ENCODE results near the gene MRTFA.

Gene MRTFA

GRCh38 chr22:40404251-40405177 lies 232.0 kb downstream of the MRTFA start:
- no peak overlapping the region for H2AFZ ChIP-seq (ENCODE audit: low read length, unreplicated experiment)
- no peak overlapping the region for H3K27ac ChIP-seq (ENCODE audit: low read depth, low read length)
- H3K36me3 ChIP-seq (ENCODE audit: insufficient read depth, low read length), result no peaks in the 10 kb centered on the region
- H3K4me3 ChIP-seq (ENCODE audit: low read depth, low read length), result no peak overlapping the region
- H3K79me2 ChIP-seq (ENCODE audit: control insufficient read depth, insufficient read depth, low read length, unreplicated experiment), result no peaks in the 10 kb centered on the region
- no peaks in the 10 kb centered on the region for H3K4me1 ChIP-seq (ENCODE audit: control insufficient read depth, insufficient read depth, low read length, unreplicated experiment)
- no peaks in the 10 kb centered on the region for H3K27me3 ChIP-seq (ENCODE audit: insufficient read depth, low read length)

- no peak overlapping the region for H2AFZ ChIP-seq (ENCODE audit: low read length, unreplicated experiment)
- H3K36me3 ChIP-seq (ENCODE audit: insufficient read depth, low read length), result no peaks in the 10 kb centered on the region
- no peak overlapping the region for H3K4me3 ChIP-seq (ENCODE audit: low read depth, low read length)
- H3K27ac ChIP-seq (ENCODE audit: low read depth, low read length), result no peak overlapping the region
- no peaks in the 10 kb centered on the region for H3K4me1 ChIP-seq (ENCODE audit: control insufficient read depth, insufficient read depth, low read length, unreplicated experiment)
- H3K79me2 ChIP-seq (ENCODE audit: control insufficient read depth, insufficient read depth, low read length, unreplicated experiment), result no peaks in the 10 kb centered on the region
- no peaks in the 10 kb centered on the region for H3K27me3 ChIP-seq (ENCODE audit: insufficient read depth, low read length)
Observed at GRCh38 chr22:40403651-40404050, 232.9 kb downstream of the MRTFA start.

GRCh38 chr22:40403141-40403540 lies 233.4 kb downstream of the MRTFA start:
- no peaks in the 10 kb centered on the region for H3K27me3 ChIP-seq (ENCODE audit: insufficient read depth, low read length)
- H3K4me1 ChIP-seq (ENCODE audit: control insufficient read depth, insufficient read depth, low read length, unreplicated experiment), result no peaks in the 10 kb centered on the region
- H3K36me3 ChIP-seq (ENCODE audit: insufficient read depth, low read length), result no peaks in the 10 kb centered on the region

GRCh38 chr22:40401981-40402406 lies 234.5 kb downstream of the MRTFA start:
- Histone ChIP-seq H2AFZ (ENCODE audit: low read length, unreplicated experiment) (no peak overlapping the region), H3K4me3 (ENCODE audit: low read depth, low read length) (no peak overlapping the region), H3K36me3 (ENCODE audit: insufficient read depth, low read length) (no peaks in the 10 kb centered on the region), H3K4me1 (ENCODE audit: control insufficient read depth, insufficient read depth, low read length, unreplicated experiment) (no peaks in the 10 kb centered on the region), H3K27ac (ENCODE audit: low read depth, low read length) (no peak overlapping the region), H3K27me3 (ENCODE audit: insufficient read depth, low read length) (no peaks in the 10 kb centered on the region), H3K79me2 (ENCODE audit: control insufficient read depth, insufficient read depth, low read length, unreplicated experiment) (no peaks in the 10 kb centered on the region)

More at GRCh38 chr22:40403141-40403540, 233.4 kb downstream of the MRTFA start:
- Histone ChIP-seq H3K27ac (ENCODE audit: low read depth, low read length) (no peak overlapping the region), H2AFZ (ENCODE audit: low read length, unreplicated experiment) (no peak overlapping the region), H3K4me3 (ENCODE audit: low read depth, low read length) (no peak overlapping the region), H3K79me2 (ENCODE audit: control insufficient read depth, insufficient read depth, low read length, unreplicated experiment) (no peaks in the 10 kb centered on the region)

GRCh38 chr22:40401532-40401931 lies 235.0 kb downstream of the MRTFA start:
- no peak overlapping the region for H3K27ac ChIP-seq (ENCODE audit: low read depth, low read length)
- H3K4me3 ChIP-seq (ENCODE audit: low read depth, low read length), result no peak overlapping the region
- no peak overlapping the region for H2AFZ ChIP-seq (ENCODE audit: low read length, unreplicated experiment)
- no peaks in the 10 kb centered on the region for H3K27me3 ChIP-seq (ENCODE audit: insufficient read depth, low read length)
- H3K4me1 ChIP-seq (ENCODE audit: control insufficient read depth, insufficient read depth, low read length, unreplicated experiment), result no peaks in the 10 kb centered on the region
- no peaks in the 10 kb centered on the region for H3K36me3 ChIP-seq (ENCODE audit: insufficient read depth, low read length)
- H3K79me2 ChIP-seq (ENCODE audit: control insufficient read depth, insufficient read depth, low read length, unreplicated experiment), result no peaks in the 10 kb centered on the region

GRCh38 chr22:40400159-40400558 lies 236.4 kb downstream of the MRTFA start:
- Histone ChIP-seq H3K27ac (ENCODE audit: low read depth, low read length) (no peak overlapping the region), H2AFZ (ENCODE audit: low read length, unreplicated experiment) (no peak overlapping the region), H3K27me3 (ENCODE audit: insufficient read depth, low read length) (no peaks in the 10 kb centered on the region), H3K4me3 (ENCODE audit: low read depth, low read length) (no peak overlapping the region), H3K36me3 (ENCODE audit: insufficient read depth, low read length) (no peaks in the 10 kb centered on the region), H3K4me1 (ENCODE audit: control insufficient read depth, insufficient read depth, low read length, unreplicated experiment) (no peaks in the 10 kb centered on the region), H3K79me2 (ENCODE audit: control insufficient read depth, insufficient read depth, low read length, unreplicated experiment) (no peaks in the 10 kb centered on the region)

GRCh38 chr22:40399621-40400020 lies 236.9 kb downstream of the MRTFA start:
- H2AFZ ChIP-seq (ENCODE audit: low read length, unreplicated experiment), result no peak overlapping the region
- no peaks in the 10 kb centered on the region for H3K4me1 ChIP-seq (ENCODE audit: control insufficient read depth, insufficient read depth, low read length, unreplicated experiment)
- H3K4me3 ChIP-seq (ENCODE audit: low read depth, low read length), result no peak overlapping the region
- H3K36me3 ChIP-seq (ENCODE audit: insufficient read depth, low read length), result no peaks in the 10 kb centered on the region
- H3K79me2 ChIP-seq (ENCODE audit: control insufficient read depth, insufficient read depth, low read length, unreplicated experiment), result no peaks in the 10 kb centered on the region
- H3K27ac ChIP-seq (ENCODE audit: low read depth, low read length), result no peak overlapping the region
- no peaks in the 10 kb centered on the region for H3K27me3 ChIP-seq (ENCODE audit: insufficient read depth, low read length)

GRCh38 chr22:40397396-40397795 lies 239.1 kb downstream of the MRTFA start:
- peaks cover 2% of the 10 kb centered on the region for H3K4me1 ChIP-seq (ENCODE audit: control insufficient read depth, insufficient read depth, low read length, unreplicated experiment)
- H3K79me2 ChIP-seq (ENCODE audit: control insufficient read depth, insufficient read depth, low read length, unreplicated experiment), result no peaks in the 10 kb centered on the region
- H3K27ac ChIP-seq (ENCODE audit: low read depth, low read length), result no peak overlapping the region
- H3K36me3 ChIP-seq (ENCODE audit: insufficient read depth, low read length), result no peaks in the 10 kb centered on the region
- no peaks in the 10 kb centered on the region for H3K27me3 ChIP-seq (ENCODE audit: insufficient read depth, low read length)
- no peak overlapping the region for H2AFZ ChIP-seq (ENCODE audit: low read length, unreplicated experiment)
- no peak overlapping the region for H3K4me3 ChIP-seq (ENCODE audit: low read depth, low read length)

GRCh38 chr22:40396882-40397281 lies 239.6 kb downstream of the MRTFA start:
- no peak overlapping the region for H3K27ac ChIP-seq (ENCODE audit: low read depth, low read length)
- peaks cover 2% of the 10 kb centered on the region for H3K4me1 ChIP-seq (ENCODE audit: control insufficient read depth, insufficient read depth, low read length, unreplicated experiment)
- no peaks in the 10 kb centered on the region for H3K79me2 ChIP-seq (ENCODE audit: control insufficient read depth, insufficient read depth, low read length, unreplicated experiment)
- no peaks in the 10 kb centered on the region for H3K27me3 ChIP-seq (ENCODE audit: insufficient read depth, low read length)
- H3K36me3 ChIP-seq (ENCODE audit: insufficient read depth, low read length), result no peaks in the 10 kb centered on the region
- H3K4me3 ChIP-seq (ENCODE audit: low read depth, low read length), result no peak overlapping the region
- no peak overlapping the region for H2AFZ ChIP-seq (ENCODE audit: low read length, unreplicated experiment)

- Histone ChIP-seq H3K27ac (ENCODE audit: low read depth, low read length) (no peak overlapping the region), H3K4me3 (ENCODE audit: low read depth, low read length) (no peak overlapping the region)
Observed at GRCh38 chr22:40395607-40396006, 240.9 kb downstream of the MRTFA start.

GRCh38 chr22:40394607-40395006 lies 241.9 kb downstream of the MRTFA start:
- no peak overlapping the region for H3K27ac ChIP-seq (ENCODE audit: low read depth, low read length)
- H3K79me2 ChIP-seq (ENCODE audit: control insufficient read depth, insufficient read depth, low read length, unreplicated experiment), result no peaks in the 10 kb centered on the region
- H3K36me3 ChIP-seq (ENCODE audit: insufficient read depth, low read length), result no peaks in the 10 kb centered on the region
- no peak overlapping the region for H3K4me3 ChIP-seq (ENCODE audit: low read depth, low read length)
- H2AFZ ChIP-seq (ENCODE audit: low read length, unreplicated experiment), result no peak overlapping the region
- no peaks in the 10 kb centered on the region for H3K27me3 ChIP-seq (ENCODE audit: insufficient read depth, low read length)
- H3K4me1 ChIP-seq (ENCODE audit: control insufficient read depth, insufficient read depth, low read length, unreplicated experiment), result peaks cover 2% of the 10 kb centered on the region

More at GRCh38 chr22:40395607-40396006, 240.9 kb downstream of the MRTFA start:
- Histone ChIP-seq H3K79me2 (ENCODE audit: control insufficient read depth, insufficient read depth, low read length, unreplicated experiment) (no peaks in the 10 kb centered on the region), H3K36me3 (ENCODE audit: insufficient read depth, low read length) (no peaks in the 10 kb centered on the region), H3K27me3 (ENCODE audit: insufficient read depth, low read length) (no peaks in the 10 kb centered on the region), H3K4me1 (ENCODE audit: control insufficient read depth, insufficient read depth, low read length, unreplicated experiment) (peaks cover 2% of the 10 kb centered on the region), H2AFZ (ENCODE audit: low read length, unreplicated experiment) (no peak overlapping the region)

Data from ACC112 (cell line).